ENCODE results near the gene CDC42BPA. TPM values are rescaled to one million over a fixed set of nuclear protein-coding genes. Genes with fewer than 3 reads are reported as not detected.

CDC42BPA gene
- polyA plus RNA-seq, 3 donors, result 0.20 to 0.45 (median 0.39) TPM

DNA sequence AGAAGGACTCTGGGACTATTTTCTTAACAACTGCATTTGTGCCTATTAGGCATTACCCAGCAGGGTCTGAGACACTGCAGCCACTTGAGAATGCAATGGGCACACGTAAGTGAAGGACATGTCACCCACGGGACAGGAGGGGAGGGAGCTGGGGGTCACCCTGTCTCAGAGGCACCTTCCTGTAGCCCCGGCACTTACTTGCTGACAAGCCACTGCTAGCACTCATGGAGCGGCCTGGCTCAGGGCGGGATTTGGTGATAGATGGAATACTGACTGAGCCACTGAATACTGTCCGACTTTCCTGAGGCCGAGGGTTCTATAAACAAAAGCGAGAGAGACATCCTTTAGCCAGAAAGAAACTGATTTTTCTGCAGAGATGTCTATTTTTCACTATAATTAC is 313.5 kb downstream of the CDC42BPA start:
- Histone ChIP-seq H3K36me3 (replicated peaks in 1 of 2; ENCODE audit: control insufficient read depth in 1 of 2, insufficient read depth in 2 of 2, low read length in 2 of 2) (no peaks in the 10 kb centered on the region), H3K9ac (ENCODE audit: insufficient read depth, low read length, poor library complexity, severe bottlenecking) (no peak overlapping the region), H3K4me3 (replicated peaks in 1 of 3; ENCODE audit: low read depth in 2 of 3, low read length in 3 of 3) (no peak overlapping the region), H3K79me2 (ENCODE audit: insufficient read depth, low read length) (no peaks in the 10 kb centered on the region), H3K4me2 (replicated peaks; ENCODE audit: extremely low read depth, low read length, poor library complexity, severe bottlenecking) (no peak overlapping the region), H3K9me3 (replicated peaks in 1 of 2; ENCODE audit: control insufficient read depth in 1 of 2, insufficient read depth in 1 of 2, low read length in 2 of 2) (no peaks in the 10 kb centered on the region), H3K27ac (ENCODE audit: low read depth in 1 of 2, low read length in 2 of 2) (no peak overlapping the region), H2AFZ (ENCODE audit: insufficient read depth, low read depth, low read length, poor library complexity, severe bottlenecking) (no peak overlapping the region), H3K27me3 (ENCODE audit: control insufficient read depth in 2 of 2, insufficient read depth in 2 of 2, low read length in 2 of 2) (no peaks in the 10 kb centered on the region), H4K20me1 (ENCODE audit: insufficient read depth, low read length) (no peaks in the 10 kb centered on the region), H3K4me1 (ENCODE audit: control insufficient read depth in 1 of 2, insufficient read depth in 2 of 2, low read length in 2 of 2) (no peaks in the 10 kb centered on the region)
- H3K36me3 Mint-ChIP-seq, result no peaks in the 10 kb centered on the region
- TF ChIP-seq, protein P1, sequence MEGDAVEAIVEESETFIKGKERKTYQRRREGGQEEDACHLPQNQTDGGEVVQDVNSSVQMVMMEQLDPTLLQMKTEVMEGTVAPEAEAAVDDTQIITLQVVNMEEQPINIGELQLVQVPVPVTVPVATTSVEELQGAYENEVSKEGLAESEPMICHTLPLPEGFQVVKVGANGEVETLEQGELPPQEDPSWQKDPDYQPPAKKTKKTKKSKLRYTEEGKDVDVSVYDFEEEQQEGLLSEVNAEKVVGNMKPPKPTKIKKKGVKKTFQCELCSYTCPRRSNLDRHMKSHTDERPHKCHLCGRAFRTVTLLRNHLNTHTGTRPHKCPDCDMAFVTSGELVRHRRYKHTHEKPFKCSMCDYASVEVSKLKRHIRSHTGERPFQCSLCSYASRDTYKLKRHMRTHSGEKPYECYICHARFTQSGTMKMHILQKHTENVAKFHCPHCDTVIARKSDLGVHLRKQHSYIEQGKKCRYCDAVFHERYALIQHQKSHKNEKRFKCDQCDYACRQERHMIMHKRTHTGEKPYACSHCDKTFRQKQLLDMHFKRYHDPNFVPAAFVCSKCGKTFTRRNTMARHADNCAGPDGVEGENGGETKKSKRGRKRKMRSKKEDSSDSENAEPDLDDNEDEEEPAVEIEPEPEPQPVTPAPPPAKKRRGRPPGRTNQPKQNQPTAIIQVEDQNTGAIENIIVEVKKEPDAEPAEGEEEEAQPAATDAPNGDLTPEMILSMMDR (IDR thresholded peaks at IDR 0.05), result no peak
- H3K4me3 Mint-ChIP-seq, result no peak overlapping the region
- no peak overlapping the region for H3K27ac Mint-ChIP-seq
- no peak for DNase-seq
- peaks cover 0 to 1% (median 0%) of the 10 kb centered on the region in 3 donors for H3K27me3 Mint-ChIP-seq (ENCODE audit: low read depth in 3 of 3)
- intact Hi-C loops (cut with micrococcal nuclease), result no loop called here
- peaks cover 0 to 2% (median 0%) of the 10 kb centered on the region in 7 donors for H3K9me3 Mint-ChIP-seq
- peaks cover 4% of the 10 kb centered on the region for H3K4me1 Mint-ChIP-seq
- WGBS (ENCODE audit: insufficient coverage), result 100% methylated on average over 5 of the region's 8 CpGs

DNA sequence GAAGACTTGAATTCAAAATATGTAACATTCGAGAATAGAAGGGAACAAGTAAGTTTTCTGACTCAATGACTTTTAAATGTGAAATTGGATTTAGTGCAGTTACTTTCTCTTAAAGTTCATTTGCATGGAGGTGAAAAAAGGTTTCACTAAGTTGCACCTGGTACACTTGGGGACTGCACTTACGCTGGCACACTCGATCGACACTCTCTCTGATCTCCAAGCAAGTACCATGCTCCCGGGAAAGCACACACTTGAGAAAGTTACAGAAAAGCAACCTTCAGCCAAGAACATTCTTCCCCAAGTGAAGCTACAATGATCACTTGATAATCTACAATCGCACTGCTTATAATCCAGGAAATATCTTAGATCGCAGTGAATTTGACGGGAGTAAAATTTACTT is 315.1 kb downstream of the CDC42BPA start:
- H3K36me3 ChIP-seq (replicated peaks in 1 of 2; ENCODE audit: control insufficient read depth in 1 of 2, insufficient read depth in 2 of 2, low read length in 2 of 2), result no peaks in the 10 kb centered on the region
- Mint-ChIP-seq H3K4me3 (no peak overlapping the region), H3K4me1 (peaks cover 14% of the 10 kb centered on the region), H3K9me3 (peaks cover 0 to 3% (median 0%) of the 10 kb centered on the region in 7 donors), H3K27ac (no peak overlapping the region), H3K36me3 (no peaks in the 10 kb centered on the region), H3K27me3 (ENCODE audit: low read depth in 3 of 3) (peaks cover 0 to 1% (median 0%) of the 10 kb centered on the region in 3 donors)
- no peak overlapping the region for H2AFZ ChIP-seq (ENCODE audit: insufficient read depth, low read depth, low read length, poor library complexity, severe bottlenecking)
- 93% methylated on average over 3 of the region's 8 CpGs for WGBS (ENCODE audit: insufficient coverage)
- TF ChIP-seq, protein P1 (IDR thresholded peaks at IDR 0.05), result no peak
- DNase-seq, result no peak
- no peaks in the 10 kb centered on the region for H3K9me3 ChIP-seq (replicated peaks in 1 of 2; ENCODE audit: control insufficient read depth in 1 of 2, insufficient read depth in 1 of 2, low read length in 2 of 2)
- H3K79me2 ChIP-seq (ENCODE audit: insufficient read depth, low read length), result no peaks in the 10 kb centered on the region
- no peak overlapping the region for H3K4me3 ChIP-seq (replicated peaks in 1 of 3; ENCODE audit: low read depth in 2 of 3, low read length in 3 of 3)
- no peak overlapping the region for H3K4me2 ChIP-seq (replicated peaks; ENCODE audit: extremely low read depth, low read length, poor library complexity, severe bottlenecking)
- intact Hi-C loops (cut with micrococcal nuclease), result no loop called here
- no peak overlapping the region for H3K27ac ChIP-seq (ENCODE audit: low read depth in 1 of 2, low read length in 2 of 2)
- no peaks in the 10 kb centered on the region for H3K27me3 ChIP-seq (ENCODE audit: control insufficient read depth in 2 of 2, insufficient read depth in 2 of 2, low read length in 2 of 2)
- no peaks in the 10 kb centered on the region for H4K20me1 ChIP-seq (ENCODE audit: insufficient read depth, low read length)
- H3K4me1 ChIP-seq (ENCODE audit: control insufficient read depth in 1 of 2, insufficient read depth in 2 of 2, low read length in 2 of 2), result no peaks in the 10 kb centered on the region
- no peak overlapping the region for H3K9ac ChIP-seq (ENCODE audit: insufficient read depth, low read length, poor library complexity, severe bottlenecking)
